HepG2 (cell line): Measurements from ENCODE around the gene CEP55. TPM values are rescaled to one million over a fixed set of nuclear protein-coding genes. Genes with fewer than 3 reads are reported as not detected.

Experiments
- ATAC-seq: fragments of 200-7000 bp; cut with Tn5 transposase; 3 replicates; pipeline ENCODE4 v1.9.1; 2020; ENCODE audit warnings: mild to moderate bottlenecking, moderate library complexity
- BruUV-seq: library from RNA; stranded (reverse); fragments of 400-500 nt; replicated peaks from 2 replicates; lab custom pipeline; 2021; lab: Mats Ljungman, UMichigan
- CTCF ChIA-PET: fragments of 300-600 bp; formaldehyde crosslinking; extraction: SDS; loops from one replicate; lab custom pipeline; 2021; ENCODE audit warnings: low total read pairs, inconsistent platforms, low intra/inter-chr PET ratio; lab: Yijun Ruan, JAX
- POLR2A ChIA-PET: fragments of 350-600 bp; sonication (Branson Sonifier 250); formaldehyde crosslinking; loops from one replicate; lab custom pipeline; 2020; ENCODE audit warnings: antibody characterized with exemption, inconsistent platforms; lab: Yijun Ruan, JAX
- DNase-seq: peaks from one replicate; pipeline ENCODE4 v3.0.0-alpha.2; 2015; ENCODE audit warnings: low spot score
- FAIRE-seq: peaks from 3 replicates; lab custom pipeline; 2011; peaks lifted over from hg19 to GRCh38; lab: Jason Lieb, UNC
- H2AFZ ChIP-seq: one replicate; pipeline ENCODE4 v1.6.1; 2011; ENCODE audit warnings: low read length, inconsistent platforms
- H3K27ac ChIP-seq: fragments of 300-600 bp; 3 replicates; pipeline ENCODE4 v1.8.0; 2011; ENCODE audit warnings: mixed run types, mild to moderate bottlenecking, mixed read lengths, low read length, inconsistent platforms; ENCODE audit not compliant: insufficient read depth; ENCODE audit errors: extremely low read length
- H3K27me3 ChIP-seq, 2 experiments: fragments of 200-600 bp in 1 of 2; 2 replicates in 1 of 2; 3 replicates in 1 of 2; pipeline versions ENCODE4 v1.6.0 to v1.8.0; 2011; ENCODE audit warnings: low read length in 2 of 2, mild to moderate bottlenecking in 2 of 2, moderate library complexity in 2 of 2, inconsistent platforms in 1 of 2; ENCODE audit not compliant: insufficient read depth in 2 of 2, control insufficient read depth in 1 of 2
- H3K36me3 ChIP-seq, 2 experiments: fragments of 200-600 bp in 1 of 2; replicated peaks in 1 of 2; 2 replicates in 1 of 2; 3 replicates in 1 of 2; pipeline versions ENCODE4 v1.5.1 to v1.8.0; 2011; ENCODE audit warnings: low read length in 2 of 2, inconsistent platforms in 1 of 2; ENCODE audit not compliant: insufficient read depth in 2 of 2, control insufficient read depth in 1 of 2
- H3K4me1 ChIP-seq: 2 replicates; pipeline ENCODE4 v1.5.1; 2012; ENCODE audit warnings: low read length, inconsistent platforms; ENCODE audit not compliant: insufficient read depth
- H3K4me2 ChIP-seq: 2 replicates; pipeline ENCODE4 v1.6.0; 2011; ENCODE audit warnings: low read depth, low read length, inconsistent platforms
- H3K4me3 ChIP-seq, 3 experiments: fragments of 200-600 bp in 1 of 3; sonication (generic), shearing (Covaris generic) in 1 of 3; replicated peaks in 1 of 3; 2 replicates each; pipeline ENCODE4 v1.5.1; 2011 to 2016; ENCODE audit warnings: low read length in 3 of 3, inconsistent platforms in 2 of 3, low read depth in 2 of 3, mild to moderate bottlenecking in 2 of 3, control low read depth in 1 of 3, mixed read lengths in 1 of 3; ENCODE audit not compliant: insufficient read depth in 1 of 3
- H3K79me2 ChIP-seq: one replicate; pipeline ENCODE4 v1.6.1; 2011; ENCODE audit warnings: low read length, inconsistent platforms; ENCODE audit not compliant: insufficient read depth
- H3K9ac ChIP-seq: 2 replicates; pipeline ENCODE4 v1.6.0; 2011; ENCODE audit warnings: mild to moderate bottlenecking, low read depth, low read length, inconsistent platforms; ENCODE audit not compliant: insufficient read depth
- H3K9me3 ChIP-seq: 2 replicates; pipeline ENCODE4 v1.5.1; 2012; ENCODE audit warnings: mild to moderate bottlenecking, low read length
- H4K20me1 ChIP-seq: 2 replicates; pipeline ENCODE4 v1.6.0; 2011; ENCODE audit warnings: inconsistent platforms, mild to moderate bottlenecking, low read length, moderate library complexity; ENCODE audit not compliant: insufficient read depth
- HCFC1 ChIP-seq: fragments of 150-350 bp; IDR thresholded peaks from 2 replicates; pipeline ENCODE4 v1.6.1; 2014; ENCODE audit warnings: low read depth, low read length
- HOXA3 ChIP-seq: sonication (generic); formaldehyde crosslinking; IDR thresholded peaks from 2 replicates; pipeline ENCODE4 v1.5.0; 2020; ENCODE audit warnings: missing genetic modification reagents
- KAT2B ChIP-seq: fragments of 150-350 bp; IDR thresholded peaks from 2 replicates; pipeline ENCODE4 v1.6.1; 2014; ENCODE audit warnings: low read depth, low read length, borderline replicate concordance
- MEIS1 ChIP-seq: sonication (generic); formaldehyde crosslinking; IDR thresholded peaks from 2 replicates; pipeline ENCODE4 v1.9.0; 2021; ENCODE audit warnings: mild to moderate bottlenecking, missing genetic modification reagents, moderate library complexity, borderline replicate concordance
- TGIF2 ChIP-seq: IDR thresholded peaks from 2 replicates; pipeline ENCODE4 v1.6.1; 2016; ENCODE audit warnings: control low read depth, missing compliant biosample characterization
- ZIK1 ChIP-seq: sonication (generic); formaldehyde crosslinking; IDR thresholded peaks from 2 replicates; pipeline ENCODE4 v1.5.0; 2020; ENCODE audit warnings: mild to moderate bottlenecking, low read depth, missing genetic modification reagents, borderline replicate concordance
- ZNF121 ChIP-seq: sonication (generic); formaldehyde crosslinking; IDR thresholded peaks from 2 replicates; pipeline ENCODE4 v1.5.0; 2020; ENCODE audit warnings: mild to moderate bottlenecking, missing genetic modification reagents
- ZNF432 ChIP-seq: sonication (generic); formaldehyde crosslinking; IDR thresholded peaks from 2 replicates; pipeline ENCODE4 v1.5.0; 2020; ENCODE audit warnings: missing genetic modification reagents, mild to moderate bottlenecking, borderline replicate concordance
- ZNF446 ChIP-seq: sonication (generic); formaldehyde crosslinking; IDR thresholded peaks from 2 replicates; pipeline ENCODE4 v1.5.0; 2020; ENCODE audit warnings: mild to moderate bottlenecking, missing genetic modification reagents
- ZNF598 ChIP-seq: sonication (generic); formaldehyde crosslinking; IDR thresholded peaks from 2 replicates; pipeline ENCODE4 v1.5.1; 2020; ENCODE audit warnings: mild to moderate bottlenecking, missing genetic modification reagents, borderline replicate concordance
- ZNF879 ChIP-seq: sonication (generic); formaldehyde crosslinking; IDR thresholded peaks from 2 replicates; pipeline ENCODE4 v1.8.1; 2023; ENCODE audit warnings: missing genetic modification reagents
- WGBS: methylation state at CpG from one replicate; pipeline ENCODE4 v1.1.6; 2017; ENCODE audit warnings: low lambda C conversion rate; 5-methylcytosine and 5-hydroxymethylcytosine counted together
- in situ Hi-C: cut with HindIII; loops from 2 replicates; pipeline ENCODE4 v1.10.0; 2017; ENCODE audit warnings: low pct_unique_long_range_greater_than_20kb; ENCODE audit not compliant: extremely low pct_ligation_motif_present
- intact Hi-C: fragments of 100-400 bp; cut with micrococcal nuclease; formaldehyde crosslinking; loops from one replicate; pipeline ENCODE4 v1.10.0; 2022; ENCODE audit not compliant: unreplicated experiment
- polyA plus RNA-seq, 8 experiments: library from polyadenylated mRNA; depleted of rRNA in 3 of 8; stranded (reverse) in 7 of 8; unstranded in 1 of 8; fragments of >200 nt; fragmentation: Illumina TruSeq in 4 of 8; extraction: Trizol in 4 of 8; gene quantifications; 2 replicates each; pipeline versions ENCODE4 v1.2.1 to v1.2.3, GENCODE V29; 2011 to 2016; ENCODE audit warnings: low read depth in 4 of 8, missing spikeins in 1 of 8, mixed read lengths in 1 of 8; ENCODE audit not compliant: insufficient read depth in 1 of 8
- total RNA-seq, 5 experiments: library from RNA; depleted of rRNA; stranded (reverse); fragments of >200 nt; fragmentation: Illumina TruSeq; extraction: Trizol; gene quantifications; 2 replicates each; pipeline ENCODE4 v1.2.3, GENCODE V29; 2016; ENCODE audit warnings: low read depth in 1 of 5
- TF ChIP-seq, protein P1 (sequence below): sonication (generic); formaldehyde crosslinking; IDR thresholded peaks from 2 replicates; pipeline ENCODE4 v1.4.0; 2020; ENCODE audit warnings: missing genetic modification reagents, mild to moderate bottlenecking, borderline replicate concordance
- TF ChIP-seq, protein P2 (sequence below), 2 experiments: fragments of 450-650 bp in 1 of 2; sonication (generic) in 1 of 2; formaldehyde crosslinking in 1 of 2; IDR thresholded peaks; 2 replicates each; pipeline versions ENCODE4 v1.6.1 to v1.8.0; 2016 to 2022; ENCODE audit warnings: antibody characterized with exemption in 1 of 2, mild to moderate bottlenecking in 1 of 2, missing genetic modification reagents in 1 of 2
- TF ChIP-seq, protein P3 (sequence below): sonication (generic); formaldehyde crosslinking; IDR thresholded peaks from 2 replicates; pipeline ENCODE4 v1.5.0; 2020; ENCODE audit warnings: missing genetic modification reagents, mild to moderate bottlenecking, borderline replicate concordance

Gene CEP55
- total and polyA plus RNA-seq, 2 of the 13 experiments (the other 11 are each of a cell fraction or from before 2014, with no cell fraction given) = 6.5 to 17.1 TPM

DNA sequence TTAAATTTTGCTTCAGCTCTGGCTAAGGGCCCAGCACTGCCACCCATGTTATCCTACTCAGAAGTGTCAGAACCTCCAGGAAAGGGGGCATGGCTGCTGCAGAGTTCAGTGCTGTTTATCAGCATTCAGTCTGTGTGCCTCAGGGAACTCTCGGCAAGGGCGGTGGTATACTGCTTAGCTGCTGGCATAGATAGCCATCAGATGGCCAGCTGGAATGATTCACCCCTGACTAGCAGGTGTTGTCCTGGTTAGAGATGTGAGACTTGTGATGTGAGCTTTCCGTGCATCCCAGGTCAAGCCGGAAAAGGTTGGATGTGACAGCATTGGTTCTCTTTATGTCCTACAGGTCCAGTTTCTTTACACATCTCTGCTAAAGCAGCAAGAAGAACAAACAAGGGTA, 22.1 kb downstream of the CEP55 start:
- H3K4me1 ChIP-seq = no peaks in the 10 kb centered on the region
- H2AFZ ChIP-seq = no peak overlapping the region
- H3K4me3 ChIP-seq = no peak overlapping the region
- H3K27ac ChIP-seq = no peak overlapping the region
- ChIA-PET CTCF (no interaction called here), POLR2A (no interaction called here)
- H3K9me3 ChIP-seq = no peaks in the 10 kb centered on the region
- H3K4me2 ChIP-seq = no peak overlapping the region
- peaks cover 4 to 35% of the 10 kb centered on the region in 2 experiments; a peak in 4 of 5 replicates for H3K36me3 ChIP-seq
- no TSS peak for BruUV-seq
- WGBS = 98% methylated on average over 4 of the region's 4 CpGs
- in situ Hi-C loops (no loop called here), intact Hi-C loops (no loop called here)
- no peak for DNase-seq
- H3K27me3 ChIP-seq = no peaks in the 10 kb centered on the region
- no peak for ATAC-seq
- no peaks in the 10 kb centered on the region for H4K20me1 ChIP-seq
- no peak overlapping the region for H3K9ac ChIP-seq
- no peak for FAIRE-seq
- no peaks in the 10 kb centered on the region for H3K79me2 ChIP-seq
- TF ChIP-seq ZIK1 (CRISPR knock-in tag) (no peak), ZNF598 (CRISPR knock-in tag) (no peak), ZNF879 (no peak), ZNF432 (CRISPR knock-in tag) (no peak), HCFC1 (no peak), ZNF446 (CRISPR knock-in tag) (no peak), HOXA3 (CRISPR knock-in tag) (no peak), MEIS1 (CRISPR knock-in tag) (no peak), ZNF121 (CRISPR knock-in tag) (no peak), TGIF2 (CRISPR knock-in tag) (no peak), KAT2B (no peak)
- TF ChIP-seq, protein P1, sequence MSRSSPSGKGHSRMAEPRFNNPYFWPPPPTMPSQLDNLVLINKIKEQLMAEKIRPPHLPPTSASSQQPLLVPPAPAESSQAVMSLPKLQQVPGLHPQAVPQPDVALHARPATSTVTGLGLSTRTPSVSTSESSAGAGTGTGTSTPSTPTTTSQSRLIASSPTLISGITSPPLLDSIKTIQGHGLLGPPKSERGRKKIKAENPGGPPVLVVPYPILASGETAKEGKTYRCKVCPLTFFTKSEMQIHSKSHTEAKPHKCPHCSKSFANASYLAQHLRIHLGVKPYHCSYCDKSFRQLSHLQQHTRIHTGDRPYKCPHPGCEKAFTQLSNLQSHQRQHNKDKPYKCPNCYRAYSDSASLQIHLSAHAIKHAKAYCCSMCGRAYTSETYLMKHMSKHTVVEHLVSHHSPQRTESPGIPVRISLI = no peak
- TF ChIP-seq, protein P2, sequence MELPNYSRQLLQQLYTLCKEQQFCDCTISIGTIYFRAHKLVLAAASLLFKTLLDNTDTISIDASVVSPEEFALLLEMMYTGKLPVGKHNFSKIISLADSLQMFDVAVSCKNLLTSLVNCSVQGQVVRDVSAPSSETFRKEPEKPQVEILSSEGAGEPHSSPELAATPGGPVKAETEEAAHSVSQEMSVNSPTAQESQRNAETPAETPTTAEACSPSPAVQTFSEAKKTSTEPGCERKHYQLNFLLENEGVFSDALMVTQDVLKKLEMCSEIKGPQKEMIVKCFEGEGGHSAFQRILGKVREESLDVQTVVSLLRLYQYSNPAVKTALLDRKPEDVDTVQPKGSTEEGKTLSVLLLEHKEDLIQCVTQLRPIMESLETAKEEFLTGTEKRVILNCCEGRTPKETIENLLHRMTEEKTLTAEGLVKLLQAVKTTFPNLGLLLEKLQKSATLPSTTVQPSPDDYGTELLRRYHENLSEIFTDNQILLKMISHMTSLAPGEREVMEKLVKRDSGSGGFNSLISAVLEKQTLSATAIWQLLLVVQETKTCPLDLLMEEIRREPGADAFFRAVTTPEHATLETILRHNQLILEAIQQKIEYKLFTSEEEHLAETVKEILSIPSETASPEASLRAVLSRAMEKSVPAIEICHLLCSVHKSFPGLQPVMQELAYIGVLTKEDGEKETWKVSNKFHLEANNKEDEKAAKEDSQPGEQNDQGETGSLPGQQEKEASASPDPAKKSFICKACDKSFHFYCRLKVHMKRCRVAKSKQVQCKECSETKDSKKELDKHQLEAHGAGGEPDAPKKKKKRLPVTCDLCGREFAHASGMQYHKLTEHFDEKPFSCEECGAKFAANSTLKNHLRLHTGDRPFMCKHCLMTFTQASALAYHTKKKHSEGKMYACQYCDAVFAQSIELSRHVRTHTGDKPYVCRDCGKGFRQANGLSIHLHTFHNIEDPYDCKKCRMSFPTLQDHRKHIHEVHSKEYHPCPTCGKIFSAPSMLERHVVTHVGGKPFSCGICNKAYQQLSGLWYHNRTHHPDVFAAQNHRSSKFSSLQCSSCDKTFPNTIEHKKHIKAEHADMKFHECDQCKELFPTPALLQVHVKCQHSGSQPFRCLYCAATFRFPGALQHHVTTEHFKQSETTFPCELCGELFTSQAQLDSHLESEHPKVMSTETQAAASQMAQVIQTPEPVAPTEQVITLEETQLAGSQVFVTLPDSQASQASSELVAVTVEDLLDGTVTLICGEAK (IDR thresholded peaks at IDR 0.05) = no peak
- TF ChIP-seq, protein P2 (CRISPR knock-in tag; IDR thresholded peaks at IDR 0.05) = no peak
- TF ChIP-seq, protein P3, sequence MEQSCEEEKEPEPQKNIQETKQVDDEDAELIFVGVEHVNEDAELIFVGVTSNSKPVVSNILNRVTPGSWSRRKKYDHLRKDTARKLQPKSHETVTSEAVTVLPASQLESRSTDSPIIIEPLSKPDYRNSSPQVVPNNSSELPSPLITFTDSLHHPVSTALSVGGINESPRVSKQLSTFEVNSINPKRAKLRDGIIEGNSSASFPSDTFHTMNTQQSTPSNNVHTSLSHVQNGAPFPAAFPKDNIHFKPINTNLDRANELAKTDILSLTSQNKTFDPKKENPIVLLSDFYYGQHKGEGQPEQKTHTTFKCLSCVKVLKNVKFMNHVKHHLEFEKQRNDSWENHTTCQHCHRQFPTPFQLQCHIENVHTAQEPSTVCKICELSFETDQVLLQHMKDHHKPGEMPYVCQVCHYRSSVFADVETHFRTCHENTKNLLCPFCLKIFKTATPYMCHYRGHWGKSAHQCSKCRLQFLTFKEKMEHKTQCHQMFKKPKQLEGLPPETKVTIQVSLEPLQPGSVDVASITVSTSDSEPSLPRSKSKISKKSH = no peak
